BE2C (cell line): ENCODE results near the gene CEP70.

Experiments
- DNase-seq: peaks from one replicate; pipeline ENCODE4 v3.0.0-alpha.2; 2020
- H3K27me3 ChIP-seq: fragments of 250-450 bp; sonication (Bioruptor Pico); 2 replicates; pipeline ENCODE4 v1.5.1; 2020; ENCODE audit warnings: mild to moderate bottlenecking
- H3K36me3 ChIP-seq: fragments of 250-450 bp; sonication (Bioruptor Pico); 2 replicates; pipeline ENCODE4 v1.5.1; 2020; ENCODE audit warnings: mild to moderate bottlenecking
- H3K4me1 ChIP-seq: fragments of 250-450 bp; sonication (Bioruptor Pico); 2 replicates; pipeline ENCODE4 v1.5.1; 2020
- H3K4me3 ChIP-seq: 2 replicates; pipeline ENCODE4 v1.5.1; 2011; ENCODE audit warnings: low read depth, low read length
- H3K9me3 ChIP-seq: fragments of 250-450 bp; sonication (Bioruptor Pico); 2 replicates; pipeline ENCODE4 v1.5.1; 2020
- TF ChIP-seq, protein P1 (sequence below): IDR thresholded peaks from 2 replicates; pipeline ENCODE4 v1.5.1; 2012; ENCODE audit warnings: mild to moderate bottlenecking, low read depth, low read length

Gene CEP70

DNA sequence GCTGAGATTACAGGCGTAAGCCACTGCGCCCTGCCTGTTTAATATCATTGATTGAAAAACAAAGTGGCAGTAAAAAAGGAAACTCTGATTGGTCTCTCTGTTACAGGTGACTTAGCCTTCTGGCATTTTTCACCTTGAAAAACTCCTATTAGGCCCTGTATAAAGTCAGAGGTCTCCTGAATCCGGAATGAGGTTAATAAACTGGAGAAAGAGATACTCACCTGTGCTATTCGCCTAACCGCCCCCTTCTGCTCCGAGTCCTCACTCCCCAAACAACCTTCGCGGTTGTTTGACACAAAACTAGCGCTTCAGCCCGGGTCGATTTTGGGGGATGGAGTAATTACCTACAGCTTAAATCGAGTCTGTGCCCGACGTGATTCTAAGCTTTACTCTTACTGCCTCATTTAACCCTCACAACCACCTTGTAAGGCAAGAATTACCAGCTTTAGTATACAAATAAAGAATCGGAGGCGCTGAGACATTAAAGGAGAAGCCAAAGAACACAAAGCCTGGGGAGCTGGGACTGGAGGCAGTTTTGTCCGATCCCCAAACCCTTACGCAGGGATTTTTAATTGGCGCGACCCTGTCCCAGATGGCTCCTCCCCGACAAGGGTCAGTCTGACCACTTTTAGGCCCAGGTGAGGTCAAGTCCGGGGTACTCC is 441 bp downstream of the CEP70 start:
- Histone ChIP-seq H3K36me3 (no peaks in the 10 kb centered on the region), H3K4me3 (peak overlapping the region; percentile 80), H3K27me3 (no peaks in the 10 kb centered on the region), H3K9me3 (no peaks in the 10 kb centered on the region), H3K4me1 (peaks cover 3% of the 10 kb centered on the region; the same call in 1 of the 2 replicates)
- TF ChIP-seq, protein P1, sequence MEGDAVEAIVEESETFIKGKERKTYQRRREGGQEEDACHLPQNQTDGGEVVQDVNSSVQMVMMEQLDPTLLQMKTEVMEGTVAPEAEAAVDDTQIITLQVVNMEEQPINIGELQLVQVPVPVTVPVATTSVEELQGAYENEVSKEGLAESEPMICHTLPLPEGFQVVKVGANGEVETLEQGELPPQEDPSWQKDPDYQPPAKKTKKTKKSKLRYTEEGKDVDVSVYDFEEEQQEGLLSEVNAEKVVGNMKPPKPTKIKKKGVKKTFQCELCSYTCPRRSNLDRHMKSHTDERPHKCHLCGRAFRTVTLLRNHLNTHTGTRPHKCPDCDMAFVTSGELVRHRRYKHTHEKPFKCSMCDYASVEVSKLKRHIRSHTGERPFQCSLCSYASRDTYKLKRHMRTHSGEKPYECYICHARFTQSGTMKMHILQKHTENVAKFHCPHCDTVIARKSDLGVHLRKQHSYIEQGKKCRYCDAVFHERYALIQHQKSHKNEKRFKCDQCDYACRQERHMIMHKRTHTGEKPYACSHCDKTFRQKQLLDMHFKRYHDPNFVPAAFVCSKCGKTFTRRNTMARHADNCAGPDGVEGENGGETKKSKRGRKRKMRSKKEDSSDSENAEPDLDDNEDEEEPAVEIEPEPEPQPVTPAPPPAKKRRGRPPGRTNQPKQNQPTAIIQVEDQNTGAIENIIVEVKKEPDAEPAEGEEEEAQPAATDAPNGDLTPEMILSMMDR = no peak
- no peak for DNase-seq

DNA sequence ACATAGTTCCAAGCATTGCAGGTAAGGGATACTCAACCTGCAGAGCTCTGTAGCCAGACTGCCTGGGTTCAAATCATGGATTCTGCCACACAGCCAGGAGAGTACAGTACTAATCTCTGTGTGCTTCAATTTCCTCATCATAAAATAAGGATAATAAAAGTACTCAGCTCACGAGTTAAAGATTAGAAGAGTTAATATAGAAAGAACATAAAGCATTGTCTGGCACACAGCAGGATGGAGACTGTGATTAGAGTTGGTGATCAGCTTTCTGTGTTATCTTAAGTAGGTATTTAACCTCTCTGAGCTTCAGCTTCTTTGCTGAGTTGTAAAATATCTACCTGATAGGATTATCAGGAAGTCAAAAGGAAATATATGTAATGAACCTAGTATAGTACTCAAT is 2.7 kb downstream of the CEP70 start:
- H3K27me3 ChIP-seq = no peaks in the 10 kb centered on the region
- no peak for DNase-seq
- TF ChIP-seq, protein P1 = no peak

DNA sequence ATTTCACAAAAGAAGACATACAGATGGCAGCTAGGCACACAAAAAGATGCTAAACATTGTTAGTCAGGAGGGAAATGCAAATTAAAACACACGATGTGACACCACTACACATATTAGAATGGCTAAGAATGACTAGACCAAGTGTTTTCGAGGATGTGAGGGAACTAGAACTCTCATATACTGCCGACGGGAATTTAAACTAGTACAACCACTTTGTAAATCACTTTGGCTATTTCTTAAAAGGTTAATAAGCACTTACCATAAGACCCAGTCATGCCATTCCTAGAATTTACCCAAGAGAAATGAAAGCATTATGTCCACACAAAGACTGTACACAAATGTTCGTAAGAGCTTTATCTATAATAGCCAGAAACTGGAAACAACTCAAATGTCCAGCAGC is 5.6 kb downstream of the CEP70 start:
- Histone ChIP-seq H3K9me3 (no peaks in the 10 kb centered on the region), H3K4me1 (no peaks in the 10 kb centered on the region), H3K36me3 (no peaks in the 10 kb centered on the region), H3K27me3 (no peaks in the 10 kb centered on the region), H3K4me3 (no peak overlapping the region)
- TF ChIP-seq, protein P1 = no peak
- no peak for DNase-seq

More for the DNA sequence above, 2.7 kb downstream of the CEP70 start:
- Histone ChIP-seq H3K4me1 (peaks cover 3% of the 10 kb centered on the region; the same call in 1 of the 2 replicates), H3K9me3 (no peaks in the 10 kb centered on the region), H3K36me3 (no peaks in the 10 kb centered on the region), H3K4me3 (no peak overlapping the region)

DNA sequence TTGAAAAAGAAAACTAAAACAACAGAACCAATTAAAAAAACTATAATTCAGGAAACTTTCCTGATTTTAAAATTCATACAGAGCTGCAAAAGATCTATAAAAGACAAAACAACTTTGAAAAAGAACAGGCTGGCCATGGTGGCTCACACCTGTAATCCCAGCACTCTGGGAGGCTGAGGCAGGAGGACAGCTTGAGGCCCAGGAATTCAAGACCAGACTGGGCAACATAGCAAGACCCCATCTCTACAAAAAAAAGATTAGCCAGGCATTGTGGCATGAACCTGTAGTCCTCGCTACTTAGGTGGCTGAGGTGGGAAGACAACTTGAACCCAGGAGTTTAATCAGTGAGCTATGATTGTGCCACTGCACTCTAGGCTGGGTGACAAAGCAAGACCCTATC is 6.7 kb downstream of the CEP70 start:
- TF ChIP-seq, protein P1 = no peak
- DNase-seq = no peak

DNA sequence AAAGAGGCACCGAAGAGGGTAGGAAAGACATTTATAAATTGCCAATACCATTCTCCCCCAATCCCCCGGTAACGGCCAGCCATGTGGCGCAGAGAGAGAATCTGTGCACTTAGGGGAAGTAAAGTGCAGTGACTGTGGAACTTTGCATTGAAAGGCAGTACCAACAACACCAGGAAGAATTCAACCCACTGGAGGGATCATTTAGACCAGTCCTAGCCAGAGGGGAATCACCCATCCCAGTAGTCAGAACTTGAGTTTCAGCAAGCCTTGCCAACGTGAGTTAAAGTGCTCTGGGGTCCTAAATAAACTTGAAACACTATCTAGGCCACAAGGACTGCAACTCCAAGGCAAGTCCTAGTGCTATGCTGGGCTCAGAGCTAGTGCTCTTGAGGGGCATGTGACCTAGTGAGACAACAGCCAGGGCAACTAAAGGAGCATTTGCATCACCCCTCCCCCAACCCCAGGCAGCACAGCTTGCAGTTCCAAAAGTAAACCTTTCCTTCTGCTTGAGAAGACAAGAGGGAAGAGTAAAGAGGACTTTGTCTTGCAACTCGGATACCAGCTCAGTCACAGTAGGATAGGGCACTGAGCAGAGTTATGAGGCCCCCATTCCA is 15.0 kb downstream of the CEP70 start:
- Histone ChIP-seq H3K4me3 (no peak overlapping the region), H3K36me3 (no peaks in the 10 kb centered on the region), H3K9me3 (no peaks in the 10 kb centered on the region), H3K27me3 (no peaks in the 10 kb centered on the region), H3K4me1 (no peaks in the 10 kb centered on the region)
- no peak for DNase-seq
- TF ChIP-seq, protein P1 = no peak

More for the DNA sequence above, 6.7 kb downstream of the CEP70 start:
- Histone ChIP-seq H3K4me1 (no peaks in the 10 kb centered on the region), H3K36me3 (no peaks in the 10 kb centered on the region), H3K4me3 (no peak overlapping the region), H3K27me3 (no peaks in the 10 kb centered on the region), H3K9me3 (no peaks in the 10 kb centered on the region)

DNA sequence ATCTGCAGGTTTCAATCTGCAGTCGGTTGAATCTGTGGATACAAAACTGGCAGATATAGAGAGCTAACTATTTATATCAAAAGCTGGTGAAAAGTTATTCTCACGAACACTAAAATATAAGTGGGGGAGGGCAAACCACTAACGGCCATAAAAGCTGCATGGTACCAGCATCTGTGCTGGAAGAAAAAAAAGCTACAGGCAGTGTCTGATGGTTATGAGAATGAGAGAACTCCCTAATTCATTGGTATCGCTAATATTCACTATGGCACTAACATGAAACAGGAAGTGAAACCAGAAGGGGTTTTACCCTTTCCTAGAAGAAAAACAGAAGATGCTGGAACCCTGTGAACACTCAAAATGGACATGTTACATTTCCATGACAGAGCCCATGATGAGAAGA is 15.9 kb downstream of the CEP70 start:
- Histone ChIP-seq H3K9me3 (no peaks in the 10 kb centered on the region), H3K4me3 (no peak overlapping the region), H3K27me3 (no peaks in the 10 kb centered on the region), H3K36me3 (no peaks in the 10 kb centered on the region), H3K4me1 (no peaks in the 10 kb centered on the region)
- TF ChIP-seq, protein P1 = no peak
- DNase-seq = no peak
